HG02610 (cell line): Measurements from ENCODE around the gene SPINDOC.
"Not testable (repeated sequence)": the region's sequence is repeated elsewhere in the genome, so short reads cannot be mapped to it uniquely, and the experiment has no call there.

Experiments
- ATAC-seq: cut with Tn5 transposase; IDR thresholded peaks from one replicate; pipeline ENCODE4 v1.9.1; 2021; ENCODE audit warnings: mild to moderate bottlenecking, moderate library complexity; ENCODE audit not compliant: unreplicated experiment

The SPINDOC gene

DNA sequence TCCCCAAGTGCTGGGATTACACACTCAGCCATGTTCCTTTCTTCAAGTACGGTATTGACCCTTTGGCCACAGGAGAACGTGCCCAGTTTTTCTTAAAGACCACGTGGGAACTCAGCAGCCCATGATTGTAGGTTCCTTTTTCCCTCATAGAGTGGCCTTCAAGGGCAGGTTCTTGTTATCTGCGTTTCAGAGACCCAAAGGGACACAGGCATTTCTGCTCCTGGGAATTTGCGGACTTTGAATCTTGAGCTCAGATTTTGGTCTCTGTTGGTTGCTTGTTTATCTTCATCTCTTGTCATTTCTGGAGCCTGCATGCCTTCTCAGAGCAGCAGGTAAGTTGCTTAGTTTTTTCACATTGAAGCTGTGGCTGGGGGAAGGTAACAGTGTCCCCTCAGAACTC lies 37.7 kb downstream of the SPINDOC start:
- no peak for ATAC-seq

DNA sequence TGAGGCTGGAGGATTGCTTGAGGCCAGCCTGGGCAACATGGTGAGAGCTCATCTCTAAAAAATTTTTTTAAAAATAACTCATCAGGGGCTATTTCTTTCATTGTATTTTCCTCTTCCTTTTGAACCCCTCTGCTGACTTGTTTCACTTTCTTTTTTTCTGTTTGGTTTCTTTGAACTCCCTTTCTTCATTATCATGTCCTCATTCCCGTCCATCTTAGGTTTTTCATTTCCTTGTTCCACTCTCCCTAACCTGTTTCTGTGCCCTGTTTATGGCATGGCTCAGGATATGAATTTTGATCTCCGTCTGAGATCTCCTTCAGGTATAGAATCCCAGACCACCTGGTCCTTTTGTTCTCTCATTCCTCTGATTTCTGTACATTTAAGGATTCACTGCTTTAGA lies 38.1 kb downstream of the SPINDOC start:
- no peak for ATAC-seq

DNA sequence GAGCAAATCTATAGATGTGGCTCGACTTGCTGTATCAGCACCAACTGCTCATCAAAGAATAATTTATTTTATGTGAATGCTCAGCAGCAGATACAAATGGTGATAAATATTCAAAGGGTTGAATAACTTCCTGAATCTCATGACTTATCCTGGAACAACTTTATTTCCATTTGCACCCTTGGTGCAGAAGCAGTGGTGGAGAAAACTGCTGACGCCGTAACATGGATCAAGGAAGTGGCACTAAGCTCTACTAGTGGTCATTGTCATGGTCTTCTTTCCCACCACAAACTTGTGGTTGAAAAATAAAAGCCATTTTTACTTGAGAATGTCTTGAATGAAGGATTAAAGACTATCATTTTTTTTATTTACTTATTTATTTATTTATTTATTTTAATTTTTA lies 40.2 kb downstream of the SPINDOC start:
- ATAC-seq, result no peak

DNA sequence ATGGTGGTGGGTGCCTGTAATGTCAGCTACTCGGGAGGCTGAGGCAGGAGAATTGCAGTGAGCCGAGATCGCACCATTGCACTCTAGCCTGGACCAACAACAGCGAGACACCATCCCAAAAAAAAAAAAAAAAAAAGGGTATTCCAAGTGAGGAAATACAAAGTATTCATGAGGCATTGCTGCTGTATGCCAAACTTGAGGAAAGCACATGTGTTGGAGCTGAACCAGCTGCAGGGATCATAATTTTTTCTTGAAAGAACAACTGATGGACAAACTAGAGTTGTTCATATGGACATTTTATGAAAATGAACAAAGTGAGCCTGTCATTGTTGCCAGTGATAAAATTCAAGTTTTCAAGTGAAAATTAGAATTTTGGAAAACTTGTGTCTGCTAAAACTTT lies 41.4 kb downstream of the SPINDOC start:
- ATAC-seq, result no peak

DNA sequence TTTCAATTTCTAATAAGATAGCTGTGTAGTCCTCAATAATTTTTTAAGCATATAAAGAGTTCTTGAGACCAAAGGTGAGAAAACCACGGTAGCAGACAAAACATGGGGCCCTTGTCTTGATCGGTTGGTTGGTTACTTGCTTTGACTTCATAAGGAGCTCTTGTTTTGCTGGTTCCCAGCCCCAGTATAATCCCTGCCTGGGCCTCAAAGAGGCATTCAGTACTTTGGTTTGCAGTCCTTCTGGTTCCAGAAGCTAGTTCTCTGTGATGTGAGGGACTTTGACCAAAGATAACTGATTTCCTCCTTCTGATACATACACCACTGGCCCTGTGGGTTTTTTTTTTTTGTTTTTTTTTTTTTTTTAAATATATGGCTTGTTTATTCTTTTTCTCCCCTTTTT lies 42.7 kb downstream of the SPINDOC start:
- ATAC-seq, result no peak

DNA sequence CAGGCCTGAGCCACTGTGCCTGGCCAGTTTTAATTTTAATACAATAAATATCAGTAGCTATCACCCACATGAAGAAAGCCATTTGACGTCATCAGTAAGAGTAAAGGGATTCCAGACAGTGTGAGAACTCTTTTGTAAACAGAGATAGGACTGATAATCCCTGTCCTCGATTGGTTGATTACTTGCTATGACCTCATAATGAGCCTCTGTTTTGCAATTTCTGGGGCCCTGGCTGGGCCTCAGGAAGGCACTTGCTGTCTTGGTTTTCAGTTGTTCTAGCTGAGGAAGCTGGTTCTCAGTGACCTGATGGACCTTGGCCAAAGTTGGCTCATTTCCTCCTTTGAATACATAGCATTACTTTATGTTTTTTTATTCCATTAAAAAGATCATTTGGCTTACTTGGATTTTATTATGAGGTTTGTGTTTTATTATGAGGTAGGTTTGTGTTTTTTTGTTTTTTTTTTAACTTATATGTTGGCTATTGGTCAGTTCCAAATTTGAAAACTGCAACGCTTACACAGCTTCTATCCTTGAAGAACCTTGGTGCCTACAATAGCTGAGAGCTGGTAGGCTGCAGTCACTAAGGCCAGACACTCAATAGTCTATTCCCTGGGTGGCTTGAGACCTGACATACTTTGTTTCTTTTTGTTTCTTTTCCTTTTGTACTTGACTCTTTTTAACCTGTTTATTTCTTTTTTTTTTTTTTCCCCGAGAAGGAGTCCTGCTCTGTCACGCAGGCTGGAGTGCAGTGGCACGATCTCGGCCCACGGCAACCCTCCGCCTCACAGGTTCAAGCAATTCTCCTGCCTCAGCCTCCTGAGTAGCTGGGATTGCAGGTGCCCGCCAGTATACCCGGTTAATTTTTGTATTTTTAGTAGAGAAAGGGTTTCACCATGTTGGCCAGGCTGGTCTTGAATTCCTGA lies 45.6 kb downstream of the SPINDOC start:
- ATAC-seq, result no peak

DNA sequence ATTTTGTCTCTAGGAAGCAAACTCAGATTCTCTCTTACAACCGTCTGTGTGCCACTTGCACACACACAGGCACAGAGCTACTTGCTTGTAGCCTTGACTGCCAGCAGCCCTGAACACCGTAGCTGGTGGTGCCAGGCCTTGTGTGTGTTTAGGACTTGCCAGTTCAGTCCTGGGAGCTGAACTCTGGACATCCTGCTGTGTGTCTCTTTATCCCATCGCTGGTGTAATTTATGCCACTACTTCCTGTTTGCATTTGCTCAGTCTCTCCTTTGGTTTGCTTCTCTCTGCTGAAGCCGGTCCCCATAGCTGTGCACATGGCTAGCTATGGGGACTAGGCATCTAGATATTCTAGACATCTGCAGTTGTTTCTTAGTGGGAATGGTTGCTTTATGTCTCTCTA lies 49.7 kb downstream of the SPINDOC start:
- no peak for ATAC-seq

DNA sequence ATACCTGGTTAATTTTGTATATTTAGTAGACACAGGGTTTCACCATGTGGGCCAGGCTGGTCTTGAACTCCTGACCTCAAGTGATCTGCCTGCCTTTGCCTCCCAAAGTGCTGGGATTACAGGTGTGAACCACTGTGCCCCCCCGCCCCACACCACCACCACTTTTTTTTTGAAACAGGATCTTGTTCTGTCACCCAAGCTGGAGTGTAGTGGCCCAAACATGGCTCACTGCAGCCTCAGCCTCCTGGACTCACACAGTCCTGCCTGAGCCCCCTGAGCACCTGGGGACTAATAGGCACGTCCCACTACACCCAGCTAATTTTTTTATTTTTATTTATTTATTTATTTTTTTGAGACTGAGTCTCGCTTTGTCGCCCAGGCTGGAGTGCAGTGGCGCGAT lies 50.4 kb downstream of the SPINDOC start:
- not testable (repeated sequence) for ATAC-seq

DNA sequence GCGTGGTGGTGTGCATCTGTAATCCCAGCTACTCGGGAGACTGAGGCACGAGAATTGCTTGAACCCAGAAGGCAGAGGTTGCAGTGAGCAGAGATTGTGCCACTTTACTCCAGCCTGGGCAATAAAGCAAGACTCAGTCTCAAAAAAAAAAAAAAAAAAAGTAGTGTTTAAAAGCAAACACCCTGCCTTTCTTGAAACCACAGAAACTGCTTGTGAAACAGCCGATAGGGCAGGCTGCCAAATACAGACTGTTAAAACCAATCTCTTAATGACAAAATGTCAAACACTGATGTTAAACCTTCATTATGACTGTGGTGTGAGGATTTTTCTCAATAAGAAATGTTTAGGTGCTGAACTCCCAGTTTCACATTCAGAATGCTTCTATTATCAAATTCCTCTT lies 53.0 kb downstream of the SPINDOC start:
- ATAC-seq, result peak; percentile 55

DNA sequence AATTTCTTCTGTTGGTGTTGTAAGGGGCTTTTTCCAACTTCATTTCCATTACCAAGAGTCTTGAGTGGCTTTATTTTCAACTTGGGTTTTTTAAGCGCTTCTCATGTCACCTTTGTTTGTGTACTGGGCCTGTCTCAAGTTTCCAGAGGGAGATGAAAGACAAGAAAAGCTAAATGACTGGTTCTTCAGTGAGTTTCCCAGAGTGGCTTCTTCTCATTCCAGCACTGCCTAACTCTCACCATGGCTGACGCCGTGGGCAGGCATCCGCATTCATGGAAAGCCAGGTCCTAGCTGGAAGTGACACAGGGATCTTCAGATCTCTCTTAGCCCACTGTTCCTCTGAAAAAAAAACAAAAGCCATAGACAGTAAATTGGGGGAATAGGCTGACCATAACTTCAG lies 54.3 kb downstream of the SPINDOC start:
- no peak for ATAC-seq

DNA sequence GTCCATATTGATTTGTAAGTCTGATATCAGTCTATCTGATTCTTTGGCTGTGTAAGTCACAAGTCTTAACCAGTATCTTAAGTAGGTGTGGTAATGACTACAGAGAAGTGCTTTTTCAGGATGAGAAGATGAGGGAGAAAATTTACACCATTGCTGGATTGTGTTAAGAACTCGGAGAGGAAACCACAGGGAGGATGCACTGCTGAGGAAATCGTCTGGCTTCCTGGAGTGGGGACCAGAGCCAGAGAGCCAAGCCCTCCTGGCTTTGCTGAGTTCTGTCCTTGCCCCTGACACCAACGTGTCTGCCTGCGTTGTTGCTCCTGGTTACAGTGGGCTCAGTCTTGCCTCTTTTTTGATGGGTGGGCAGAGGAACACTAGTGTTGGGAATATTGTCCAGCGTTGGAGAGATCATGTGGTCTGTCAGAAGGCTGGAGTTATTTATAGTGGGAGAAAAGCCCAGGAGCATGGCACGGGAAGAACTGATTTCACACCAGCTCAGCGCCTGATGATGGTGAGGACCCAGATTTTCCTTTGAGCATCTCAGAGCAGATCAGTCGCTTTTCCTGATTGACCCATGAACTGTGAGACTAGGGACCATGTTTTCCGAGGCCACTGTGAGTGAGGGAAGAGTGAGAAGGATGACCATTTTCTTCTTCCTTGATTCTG lies 55.3 kb downstream of the SPINDOC start:
- ATAC-seq, result no peak

DNA sequence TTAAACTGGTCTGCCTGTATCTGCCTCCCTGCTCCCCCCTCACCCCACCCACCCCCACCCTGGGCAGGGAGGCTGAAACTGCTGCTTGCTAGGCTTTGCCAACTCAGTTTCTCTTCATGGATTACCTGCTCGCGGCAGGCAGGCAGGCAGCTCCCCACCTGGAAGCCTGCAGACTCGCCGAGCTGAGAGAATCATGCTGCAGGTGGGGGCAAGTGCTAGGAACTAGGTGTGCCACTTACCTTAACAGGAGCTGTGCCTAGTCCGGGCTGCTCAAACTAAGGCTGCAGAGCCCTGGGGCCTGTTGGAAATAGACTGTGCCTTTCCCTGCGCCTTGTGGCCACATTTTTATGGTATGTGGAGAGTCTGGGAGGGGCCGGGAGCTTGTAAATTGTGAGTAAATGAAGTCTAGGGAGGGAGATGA lies 55.9 kb downstream of the SPINDOC start:
- no peak for ATAC-seq

DNA sequence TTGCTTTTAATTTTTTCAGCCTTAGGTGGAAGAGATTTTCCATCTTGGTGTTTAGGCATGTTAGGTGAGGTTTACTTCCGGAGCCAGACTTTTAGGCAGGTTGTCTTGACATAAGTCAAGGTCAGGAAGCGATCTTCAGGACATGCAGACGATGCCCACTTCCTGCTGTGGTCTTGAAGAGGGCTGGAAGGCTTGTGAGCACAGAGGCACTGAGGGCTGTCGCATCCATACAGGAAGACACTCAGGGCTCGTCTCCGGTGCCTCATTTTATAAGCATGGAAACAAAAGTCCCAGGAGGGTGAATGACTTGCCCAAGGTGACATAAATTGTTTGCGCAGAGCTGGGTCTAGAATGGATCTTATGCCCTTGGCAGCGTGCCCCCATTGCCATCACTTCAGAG lies 56.4 kb downstream of the SPINDOC start:
- ATAC-seq, result no peak

DNA sequence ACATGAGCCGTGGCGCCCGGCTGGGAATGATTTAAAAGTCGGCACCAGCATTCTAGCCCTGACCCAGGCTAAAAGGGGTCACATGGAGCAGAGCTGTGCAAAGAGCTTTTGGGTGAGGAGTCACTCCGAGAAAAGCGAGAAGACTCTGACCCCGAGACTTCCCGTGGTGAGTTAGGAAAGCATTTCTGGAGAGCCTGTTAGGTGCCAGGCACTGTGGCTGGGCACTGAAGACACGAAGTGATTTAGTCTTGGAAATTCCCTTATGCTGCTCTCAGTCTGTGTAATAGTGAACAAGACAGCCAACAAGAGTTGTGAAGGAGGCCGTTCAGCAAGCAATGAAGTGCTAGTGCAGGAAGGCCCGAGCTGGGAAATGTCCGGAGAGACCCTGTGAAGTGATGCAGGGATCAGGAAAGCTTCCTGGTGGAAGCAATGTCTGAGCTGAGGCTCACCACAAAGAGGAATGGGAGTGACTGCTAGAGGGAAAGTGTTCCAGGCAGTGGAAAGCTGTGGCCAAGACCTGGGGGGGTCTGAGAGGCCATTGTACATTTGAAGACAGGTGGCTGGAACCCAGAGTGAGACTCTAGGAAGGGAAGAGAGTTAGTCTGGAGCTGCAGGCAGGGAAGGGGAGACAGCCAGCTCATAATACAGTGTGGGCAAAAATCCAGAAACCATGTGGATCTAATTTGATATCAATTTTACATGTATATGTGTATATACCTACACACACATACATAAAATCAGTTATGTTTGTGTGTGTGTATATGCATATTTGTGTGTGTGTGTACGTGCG lies 57.3 kb downstream of the SPINDOC start:
- no peak for ATAC-seq

DNA sequence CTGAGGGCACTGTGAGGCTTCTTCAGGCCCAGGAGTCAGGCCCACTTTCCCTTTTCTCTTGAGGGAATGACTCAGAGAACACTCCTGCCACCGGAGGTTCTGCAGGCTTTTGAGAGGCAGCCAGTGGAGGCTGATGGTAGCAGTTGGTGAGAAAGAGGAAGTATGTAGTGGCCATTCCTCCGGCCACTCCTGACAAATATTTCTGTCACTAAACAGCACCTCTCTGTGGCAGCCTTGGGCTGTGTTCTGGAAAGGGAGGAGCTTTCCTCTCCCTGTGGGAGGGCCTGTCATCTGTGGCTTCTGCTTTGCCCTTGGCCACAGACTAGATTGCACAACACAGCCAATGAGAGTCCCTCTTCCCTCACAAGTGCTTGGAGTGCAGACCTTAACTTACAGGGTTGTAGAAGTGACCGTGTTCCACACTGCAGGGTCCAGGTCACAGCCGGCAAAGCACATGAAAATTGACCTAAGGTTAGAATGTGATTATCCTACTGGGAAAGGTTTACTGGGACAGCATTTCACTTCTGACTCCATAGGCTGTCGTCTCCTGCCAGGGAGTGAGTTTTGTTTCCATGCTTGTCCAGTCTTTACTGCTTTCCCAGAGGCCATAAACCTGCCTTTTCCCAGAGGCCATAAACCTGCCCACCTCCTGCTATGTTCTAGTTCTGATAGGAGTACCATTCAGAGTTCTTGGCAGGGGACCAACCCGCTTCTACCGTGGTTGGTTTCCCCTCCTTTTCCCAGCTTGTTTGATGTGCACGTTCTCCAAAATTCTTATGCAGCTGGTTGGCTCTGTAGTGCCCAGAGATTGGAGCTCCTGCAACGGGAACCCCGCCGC lies 58.9 kb downstream of the SPINDOC start:
- peak; percentile 92 for ATAC-seq

DNA sequence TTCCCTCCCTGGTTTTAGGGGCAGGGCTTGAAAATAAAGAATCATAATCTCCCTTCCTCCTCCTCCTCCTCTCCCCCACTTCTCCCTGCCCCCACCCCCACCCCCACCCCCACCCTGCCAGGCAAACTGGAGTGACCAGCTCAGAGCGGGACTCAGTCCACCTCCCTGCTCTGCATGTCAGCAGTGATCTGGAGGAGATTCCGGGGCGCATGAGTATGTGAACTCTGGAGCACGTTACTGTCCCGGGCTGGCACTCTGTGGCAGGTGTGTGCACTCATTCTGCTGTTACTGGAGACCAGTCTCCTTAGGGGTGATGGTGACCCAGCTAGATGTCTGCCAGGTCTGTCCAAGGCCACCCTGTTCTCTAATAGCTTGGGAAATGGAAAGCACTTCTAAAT lies 59.5 kb downstream of the SPINDOC start:
- ATAC-seq, result no peak

DNA sequence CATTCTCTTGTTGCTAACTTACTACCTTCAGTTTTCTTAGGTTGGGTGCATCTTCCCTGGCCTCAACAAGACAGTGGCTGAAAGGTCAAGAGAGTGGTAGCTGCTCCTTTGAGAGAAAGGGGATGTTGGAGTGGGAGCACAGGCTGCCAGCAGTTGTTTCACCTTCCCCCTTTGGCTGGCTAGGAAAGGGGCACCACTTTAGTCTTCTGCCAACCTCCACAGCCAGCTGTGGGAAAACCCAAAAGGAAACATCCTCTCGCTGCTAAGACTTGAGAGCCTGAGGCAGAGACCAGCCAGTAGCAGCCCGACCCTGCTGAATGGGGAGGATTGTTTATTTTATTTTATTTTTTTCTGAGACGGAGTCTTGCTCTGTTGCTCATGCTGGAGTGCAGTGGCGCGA lies 60.1 kb downstream of the SPINDOC start:
- no peak for ATAC-seq

DNA sequence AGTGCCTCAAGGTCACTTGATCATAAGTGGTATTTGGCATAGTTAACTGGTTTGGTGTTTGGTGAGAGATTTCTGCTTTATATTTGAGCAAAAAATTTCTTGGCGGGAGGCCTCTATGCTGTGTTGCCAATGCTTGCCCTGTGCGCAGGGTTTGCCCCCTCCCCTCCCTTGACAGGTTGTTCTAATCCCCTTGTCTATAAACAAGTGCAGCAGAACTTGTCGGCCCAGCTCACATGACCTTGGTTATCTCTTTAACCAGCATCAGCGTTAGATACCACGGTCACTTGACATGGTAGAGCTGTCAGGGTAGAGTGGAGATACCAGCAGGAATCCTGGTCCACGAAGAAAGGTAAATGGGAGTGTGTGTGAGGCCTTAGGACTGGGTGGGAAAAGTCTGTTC lies 61.3 kb downstream of the SPINDOC start:
- no peak for ATAC-seq

DNA sequence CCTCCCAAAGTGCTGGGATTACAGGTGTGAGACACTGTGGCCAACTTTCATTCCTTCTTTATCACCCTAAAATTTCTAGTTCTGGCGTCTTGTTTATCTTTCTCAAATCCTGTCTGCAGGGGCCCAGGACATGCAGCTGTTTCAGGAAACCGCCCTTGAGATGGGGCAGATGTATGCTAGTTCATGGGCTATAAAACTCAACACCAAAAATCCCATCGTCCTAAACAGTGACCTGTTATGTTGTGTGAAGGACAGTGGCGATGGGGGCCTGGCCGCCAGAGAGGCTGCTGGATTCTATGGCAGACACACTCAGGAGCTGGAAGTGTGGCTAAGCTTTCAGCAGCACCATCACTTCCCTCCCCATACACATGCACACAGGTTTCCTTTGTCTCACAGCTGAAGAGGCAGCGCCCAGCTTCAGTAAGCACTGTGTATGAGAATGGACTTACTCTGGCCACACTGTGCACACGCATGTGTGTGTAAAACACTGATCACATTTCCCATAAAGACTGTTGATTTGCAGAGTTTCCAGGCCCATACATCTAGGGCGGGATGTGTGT lies 62.3 kb downstream of the SPINDOC start:
- ATAC-seq, result no peak

DNA sequence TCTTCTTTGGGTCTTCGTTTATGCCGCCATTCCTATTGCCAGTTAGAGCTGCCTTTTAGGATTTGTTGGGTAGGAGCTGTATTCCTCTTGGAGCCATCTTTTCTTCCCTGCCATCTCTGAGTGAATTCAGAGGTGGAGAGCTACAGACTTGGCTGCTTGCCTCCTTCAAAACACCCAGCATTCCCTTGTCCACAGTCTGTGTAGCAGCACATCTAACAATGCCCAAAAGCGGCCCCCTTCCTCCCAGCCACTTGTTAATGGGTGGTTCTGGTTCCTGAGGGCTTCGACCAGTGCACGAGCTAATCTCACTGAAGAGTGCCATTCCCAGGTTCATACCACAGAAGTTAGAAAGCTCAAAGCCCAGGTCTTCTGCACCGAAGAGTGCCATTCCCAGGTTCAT lies 63.4 kb downstream of the SPINDOC start:
- ATAC-seq, result no peak
